Peyer's patch (tissue), 4 donors: ENCODE measurements around the gene ZNF133.

Experiments used
- POLR2A ChIP-seq, 2 donors: fragments of 450-650 bp; IDR thresholded peaks; one replicate each; pipeline ENCODE4 v1.5.1; 2017; ENCODE audit warnings: antibody characterized with exemption in 2 of 2, mild to moderate bottlenecking in 2 of 2, moderate library complexity in 2 of 2
- TF ChIP-seq, protein P1 (sequence below), 6 experiments: fragments of 450-650 bp in 4 of 6; fragments of 200-600 bp in 2 of 6; sonication (generic) in 1 of 6; IDR thresholded peaks; one replicate each; pipeline ENCODE4 v1.5.1; 2017 to 2019; ENCODE audit warnings: antibody characterized with exemption in 6 of 6, mild to moderate bottlenecking in 3 of 6, moderate library complexity in 1 of 6

- TF ChIP-seq POLR2A (IDR thresholded peaks at IDR 0.05), result no peak
- TF ChIP-seq, protein P1, sequence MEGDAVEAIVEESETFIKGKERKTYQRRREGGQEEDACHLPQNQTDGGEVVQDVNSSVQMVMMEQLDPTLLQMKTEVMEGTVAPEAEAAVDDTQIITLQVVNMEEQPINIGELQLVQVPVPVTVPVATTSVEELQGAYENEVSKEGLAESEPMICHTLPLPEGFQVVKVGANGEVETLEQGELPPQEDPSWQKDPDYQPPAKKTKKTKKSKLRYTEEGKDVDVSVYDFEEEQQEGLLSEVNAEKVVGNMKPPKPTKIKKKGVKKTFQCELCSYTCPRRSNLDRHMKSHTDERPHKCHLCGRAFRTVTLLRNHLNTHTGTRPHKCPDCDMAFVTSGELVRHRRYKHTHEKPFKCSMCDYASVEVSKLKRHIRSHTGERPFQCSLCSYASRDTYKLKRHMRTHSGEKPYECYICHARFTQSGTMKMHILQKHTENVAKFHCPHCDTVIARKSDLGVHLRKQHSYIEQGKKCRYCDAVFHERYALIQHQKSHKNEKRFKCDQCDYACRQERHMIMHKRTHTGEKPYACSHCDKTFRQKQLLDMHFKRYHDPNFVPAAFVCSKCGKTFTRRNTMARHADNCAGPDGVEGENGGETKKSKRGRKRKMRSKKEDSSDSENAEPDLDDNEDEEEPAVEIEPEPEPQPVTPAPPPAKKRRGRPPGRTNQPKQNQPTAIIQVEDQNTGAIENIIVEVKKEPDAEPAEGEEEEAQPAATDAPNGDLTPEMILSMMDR (IDR thresholded peaks at IDR 0.05), result no peak
Observed at GRCh38 chr20:18271160-18271559, 17.2 kb upstream of the ZNF133 start.
